ENCODE measurements around the gene TAOK2. TPM values are rescaled to one million over a fixed set of nuclear protein-coding genes. Genes with fewer than 3 reads are reported as not detected.
A peak's percentile ranks its signal among the peaks of the same experiment; 100 is the strongest.
"Not testable (repeated sequence)": the region's sequence is repeated elsewhere in the genome, so short reads cannot be mapped to it uniquely, and the experiment has no call there.

TAOK2 gene
- total RNA-seq, 2 donors from 2014 or later = 43.8 to 97.4 TPM

GRCh38 chr16:29927070-29927905 is 46.4 kb upstream of the TAOK2 start:
- intact Hi-C loops (cut with DNase I) = loop anchor here (10.0 kb wide), 1 partner anchor 68 kb away; the partner anchor contains the start of genes HIRIP3 and INO80E
- peaks cover 5% of the 10 kb centered on the region for H3K4me1 ChIP-seq (replicated peaks)
- H3K9me3 ChIP-seq = no peaks in the 10 kb centered on the region
- H3K27ac ChIP-seq = peak overlapping the region; percentile 84 to 89
- peak overlapping the region in 1 of 2 donors; percentile 98 for H3K4me3 ChIP-seq
- no peak for TF ChIP-seq POLR2AphosphoS5 (IDR thresholded peaks at IDR 0.05)
- no peak for TF ChIP-seq CTCF (IDR thresholded peaks at IDR 0.05)
- no peak for TF ChIP-seq POLR2A (IDR thresholded peaks at IDR 0.05)
- WGBS = 52% methylated on average over 12 of the region's 12 CpGs
- DNase-seq (ENCODE audit: low spot score) = no peak
- H3K27me3 ChIP-seq (replicated peaks; ENCODE audit: insufficient read depth) = no peaks in the 10 kb centered on the region
- H3K36me3 ChIP-seq = no peaks in the 10 kb centered on the region

- H3K27ac ChIP-seq; H3K4me1 ChIP-seq (replicated peaks); intact Hi-C loops (cut with DNase I); H3K27me3 ChIP-seq (replicated peaks; ENCODE audit: insufficient read depth); H3K9me3 ChIP-seq; DNase-seq (ENCODE audit: low spot score); H3K4me3 ChIP-seq; H3K36me3 ChIP-seq: not testable (repeated sequence)
- 98% methylated on average over 2 of the region's 2 CpGs for whole genome bisulfite sequencing
These were observed 41.9 kb upstream of the TAOK2 start for GRCh38 chr16:29931750-29932149.

DNA sequence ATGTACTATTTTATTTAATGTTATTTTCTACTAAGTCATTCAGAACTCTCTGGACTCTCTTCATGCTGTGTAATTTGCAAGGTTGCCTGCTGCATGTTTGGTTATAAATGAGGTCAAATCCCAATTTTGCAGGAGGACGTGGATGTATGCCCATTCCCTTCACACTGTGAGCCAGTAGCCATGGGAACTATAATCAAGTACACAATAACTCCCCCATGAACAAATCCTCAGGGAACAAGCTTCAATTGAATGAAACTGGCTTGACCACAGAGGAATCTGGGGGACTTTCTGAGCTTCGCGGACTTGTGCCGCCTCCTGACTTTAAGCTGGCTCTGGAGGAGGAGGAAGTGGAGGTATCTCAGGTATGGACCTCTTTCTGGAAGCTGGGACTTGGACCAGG is 33.0 kb upstream of the TAOK2 start:
- intact Hi-C loops (cut with DNase I) = no loop called here
- no peaks in the 10 kb centered on the region for H3K27me3 ChIP-seq (replicated peaks; ENCODE audit: insufficient read depth)
- DNase-seq (ENCODE audit: low spot score) = no peak
- TF ChIP-seq CTCF (IDR thresholded peaks at IDR 0.05) = no peak
- no peak for TF ChIP-seq POLR2AphosphoS5 (IDR thresholded peaks at IDR 0.05)
- no peaks in the 10 kb centered on the region for H3K36me3 ChIP-seq
- H3K27ac ChIP-seq = no peak overlapping the region
- WGBS = 34% methylated on average over 4 of the region's 4 CpGs
- no peaks in the 10 kb centered on the region for H3K4me1 ChIP-seq (replicated peaks)
- H3K9me3 ChIP-seq = no peaks in the 10 kb centered on the region
- H3K4me3 ChIP-seq = no peak overlapping the region

- H3K9me3 ChIP-seq = no peaks in the 10 kb centered on the region
- H3K4me3 ChIP-seq = no peak overlapping the region
- H3K4me1 ChIP-seq (replicated peaks) = no peaks in the 10 kb centered on the region
- intact Hi-C loops (cut with DNase I) = no loop called here
- TF ChIP-seq POLR2AphosphoS5 (IDR thresholded peaks at IDR 0.05) (peak; percentile 76), CTCF (IDR thresholded peaks at IDR 0.05) (no peak), POLR2A (IDR thresholded peaks at IDR 0.05) (no peak)
- no peak overlapping the region for H3K27ac ChIP-seq
- no peaks in the 10 kb centered on the region for H3K36me3 ChIP-seq
- 26% methylated on average over 11 of the region's 11 CpGs for WGBS
- DNase-seq (ENCODE audit: low spot score) = peak; percentile 47
- H3K27me3 ChIP-seq (replicated peaks; ENCODE audit: insufficient read depth) = no peaks in the 10 kb centered on the region
These were observed 29.5 kb upstream of the TAOK2 start for GRCh38 chr16:29943846-29944799.

- Histone ChIP-seq H3K4me3 (no peak overlapping the region), H3K9me3 (no peaks in the 10 kb centered on the region), H3K4me1 (replicated peaks) (no peaks in the 10 kb centered on the region), H3K27me3 (replicated peaks; ENCODE audit: insufficient read depth) (no peaks in the 10 kb centered on the region), H3K27ac (no peak overlapping the region), H3K36me3 (no peaks in the 10 kb centered on the region)
- WGBS = 94% methylated on average over 2 of the region's 2 CpGs
- intact Hi-C loops (cut with DNase I) = no loop called here
- no peak for DNase-seq (ENCODE audit: low spot score)
- TF ChIP-seq POLR2AphosphoS5 (IDR thresholded peaks at IDR 0.05) (no peak), CTCF (IDR thresholded peaks at IDR 0.05) (no peak), POLR2A (IDR thresholded peaks at IDR 0.05) (no peak)
These were observed 25.8 kb upstream of the TAOK2 start for GRCh38 chr16:29947897-29948296.
